HepG2 (cell line): ENCODE measurements around the gene JAK1. TPM values are rescaled to one million over a fixed set of nuclear protein-coding genes. Genes with fewer than 3 reads are reported as not detected.

Experiments
- ATF7 ChIP-seq, 2 experiments: fragments of 450-650 bp in 1 of 2; sonication (generic) in 1 of 2; formaldehyde crosslinking in 1 of 2; IDR thresholded peaks; 2 replicates each; pipeline versions ENCODE4 v1.4.0 to v1.6.1; 2016 to 2020; ENCODE audit warnings: antibody characterized with exemption in 1 of 2, mild to moderate bottlenecking in 1 of 2, missing genetic modification reagents in 1 of 2
- ATF7-NPFF ChIP-seq: sonication (generic); formaldehyde crosslinking; IDR thresholded peaks from 2 replicates; pipeline ENCODE4 v1.8.1; 2023; ENCODE audit warnings: mild to moderate bottlenecking, low read depth, missing genetic modification reagents, moderate library complexity
- BHLHE40 ChIP-seq: IDR thresholded peaks from 2 replicates; pipeline ENCODE4 v1.6.1; 2011; ENCODE audit warnings: low read length, improper control_type of control experiment
- BRCA1 ChIP-seq: sonication (generic); formaldehyde crosslinking; IDR thresholded peaks from 2 replicates; pipeline ENCODE4 v1.4.0; 2020; ENCODE audit warnings: missing genetic modification reagents
- GZF1 ChIP-seq: sonication (generic); formaldehyde crosslinking; IDR thresholded peaks from 2 replicates; pipeline ENCODE4 v1.5.1; 2020; ENCODE audit warnings: mild to moderate bottlenecking, missing genetic modification reagents
- IRF1 ChIP-seq: sonication (generic); formaldehyde crosslinking; IDR thresholded peaks from 2 replicates; pipeline ENCODE4 v1.4.0; 2020; ENCODE audit warnings: low read depth, mild to moderate bottlenecking, missing genetic modification reagents
- MXI1 ChIP-seq: IDR thresholded peaks from 3 replicates; pipeline ENCODE4 v1.6.1; 2012; ENCODE audit warnings: low read depth, low read length, inconsistent platforms, borderline replicate concordance
- NFYC ChIP-seq: IDR thresholded peaks from 2 replicates; pipeline ENCODE4 v1.6.1; 2016; ENCODE audit warnings: missing genetic modification reagents, missing compliant biosample characterization
- PAX8 ChIP-seq: sonication (generic); formaldehyde crosslinking; IDR thresholded peaks from 2 replicates; pipeline ENCODE4 v1.8.0; 2022; ENCODE audit warnings: mild to moderate bottlenecking, missing genetic modification reagents, borderline replicate concordance
- PHF20 ChIP-seq: sonication (generic); formaldehyde crosslinking; IDR thresholded peaks from 2 replicates; pipeline ENCODE4 v1.5.0; 2020; ENCODE audit warnings: mild to moderate bottlenecking, missing genetic modification reagents
- PLSCR1 ChIP-seq: sonication (generic); formaldehyde crosslinking; IDR thresholded peaks from 2 replicates; pipeline ENCODE4 v1.5.0; 2020; ENCODE audit warnings: missing genetic modification reagents, mild to moderate bottlenecking, borderline replicate concordance
- RAD51 ChIP-seq: fragments of 450-650 bp; IDR thresholded peaks from 2 replicates; pipeline ENCODE4 v1.6.1; 2016; ENCODE audit warnings: borderline replicate concordance
- RXRB ChIP-seq: IDR thresholded peaks from 2 replicates; pipeline ENCODE4 v1.6.1; 2016; ENCODE audit warnings: borderline replicate concordance, missing genetic modification reagents, missing compliant biosample characterization
- SAP130 ChIP-seq: IDR thresholded peaks from 2 replicates; pipeline ENCODE4 v1.6.1; 2016; ENCODE audit warnings: low read depth
- SIX4 ChIP-seq: sonication (generic); formaldehyde crosslinking; IDR thresholded peaks from 2 replicates; pipeline ENCODE4 v1.4.0; 2020; ENCODE audit warnings: missing genetic modification reagents
- SOX5 ChIP-seq: IDR thresholded peaks from 2 replicates; pipeline ENCODE4 v1.6.1; 2016; ENCODE audit warnings: borderline replicate concordance
- TBX2 ChIP-seq: sonication (generic); formaldehyde crosslinking; IDR thresholded peaks from 2 replicates; pipeline ENCODE4 v1.5.0; 2020; ENCODE audit warnings: missing genetic modification reagents, mild to moderate bottlenecking, borderline replicate concordance
- ZNF12 ChIP-seq: sonication (generic); formaldehyde crosslinking; IDR thresholded peaks from 2 replicates; pipeline ENCODE4 v1.5.0; 2020; ENCODE audit warnings: missing genetic modification reagents
- ZNF225 ChIP-seq: sonication (generic); formaldehyde crosslinking; IDR thresholded peaks from 2 replicates; pipeline ENCODE4 v1.4.0; 2020; ENCODE audit warnings: mild to moderate bottlenecking, missing genetic modification reagents
- ZNF382 ChIP-seq: sonication (generic); formaldehyde crosslinking; IDR thresholded peaks from 2 replicates; pipeline ENCODE4 v1.5.0; 2020; ENCODE audit warnings: missing genetic modification reagents, mild to moderate bottlenecking, borderline replicate concordance
- ZNF513 ChIP-seq: sonication (generic); formaldehyde crosslinking; conservative IDR thresholded peaks from 2 replicates; pipeline ENCODE4 v1.5.0; 2020; ENCODE audit warnings: missing genetic modification reagents
- ZNF589 ChIP-seq: sonication (generic); formaldehyde crosslinking; conservative IDR thresholded peaks from 2 replicates; pipeline ENCODE4 v1.8.0; 2022; ENCODE audit warnings: mild to moderate bottlenecking, moderate library complexity, missing genetic modification reagents
- ZNF616 ChIP-seq: sonication (generic); formaldehyde crosslinking; IDR thresholded peaks from 2 replicates; pipeline ENCODE4 v1.5.0; 2020; ENCODE audit warnings: low read depth, mild to moderate bottlenecking, missing genetic modification reagents
- ZNF792 ChIP-seq: IDR thresholded peaks from 2 replicates; pipeline ENCODE4 v1.6.1; 2016
- polyA plus RNA-seq, 8 experiments: library from polyadenylated mRNA; depleted of rRNA in 3 of 8; stranded (reverse) in 7 of 8; unstranded in 1 of 8; fragments of >200 nt; fragmentation: Illumina TruSeq in 4 of 8; extraction: Trizol in 4 of 8; gene quantifications; 2 replicates each; pipeline versions ENCODE4 v1.2.1 to v1.2.3, GENCODE V29; 2011 to 2016; ENCODE audit warnings: low read depth in 4 of 8, missing spikeins in 1 of 8, mixed read lengths in 1 of 8; ENCODE audit not compliant: insufficient read depth in 1 of 8
- total RNA-seq, 5 experiments: library from RNA; depleted of rRNA; stranded (reverse); fragments of >200 nt; fragmentation: Illumina TruSeq; extraction: Trizol; gene quantifications; 2 replicates each; pipeline ENCODE4 v1.2.3, GENCODE V29; 2016; ENCODE audit warnings: low read depth in 1 of 5
- TF ChIP-seq, protein P1 (sequence below): IDR thresholded peaks from 2 replicates; pipeline ENCODE4 v1.6.1; 2016; ENCODE audit warnings: low read depth, missing genetic modification reagents, missing compliant biosample characterization

Gene JAK1
- total and polyA plus RNA-seq, 2 of the 13 experiments (the other 11 are each of a cell fraction or from before 2014, with no cell fraction given): 23.9 to 42.4 TPM

GRCh38 chr1:64983110-64983509 is 16.8 kb upstream of the JAK1 start (continued):
- TF ChIP-seq SAP130 (CRISPR knock-in tag) (peak; percentile 52), ZNF12 (peak; percentile 94), MXI1 (peak; percentile 59; the same call in 1 of the 3 replicates), ZNF616 (no peak), ZNF225 (CRISPR knock-in tag) (no peak), RXRB (CRISPR knock-in tag) (no peak; the same call in 1 of the 2 replicates), ATF7-NPFF (CRISPR knock-in tag) (no peak), TBX2 (no peak), ATF7 (IDR thresholded peaks at IDR 0.05) (no peak), ATF7 (CRISPR knock-in tag; IDR thresholded peaks at IDR 0.05) (no peak), PHF20 (CRISPR knock-in tag) (no peak), SIX4 (CRISPR knock-in tag) (no peak), SOX5 (CRISPR knock-in tag) (peak; percentile 12; the same call in 1 of the 2 replicates), IRF1 (CRISPR knock-in tag) (no peak), PAX8 (CRISPR knock-in tag) (no peak), NFYC (CRISPR knock-in tag) (no peak), ZNF513 (no peak), ZNF382 (no peak), BRCA1 (CRISPR knock-in tag) (no peak), RAD51 (no peak), GZF1 (CRISPR knock-in tag) (no peak), ZNF589 (no peak), BHLHE40 (peak; percentile 37; the same call in 1 of the 2 replicates), ZNF792 (no peak), PLSCR1 (CRISPR knock-in tag) (no peak)
- TF ChIP-seq, protein P1, sequence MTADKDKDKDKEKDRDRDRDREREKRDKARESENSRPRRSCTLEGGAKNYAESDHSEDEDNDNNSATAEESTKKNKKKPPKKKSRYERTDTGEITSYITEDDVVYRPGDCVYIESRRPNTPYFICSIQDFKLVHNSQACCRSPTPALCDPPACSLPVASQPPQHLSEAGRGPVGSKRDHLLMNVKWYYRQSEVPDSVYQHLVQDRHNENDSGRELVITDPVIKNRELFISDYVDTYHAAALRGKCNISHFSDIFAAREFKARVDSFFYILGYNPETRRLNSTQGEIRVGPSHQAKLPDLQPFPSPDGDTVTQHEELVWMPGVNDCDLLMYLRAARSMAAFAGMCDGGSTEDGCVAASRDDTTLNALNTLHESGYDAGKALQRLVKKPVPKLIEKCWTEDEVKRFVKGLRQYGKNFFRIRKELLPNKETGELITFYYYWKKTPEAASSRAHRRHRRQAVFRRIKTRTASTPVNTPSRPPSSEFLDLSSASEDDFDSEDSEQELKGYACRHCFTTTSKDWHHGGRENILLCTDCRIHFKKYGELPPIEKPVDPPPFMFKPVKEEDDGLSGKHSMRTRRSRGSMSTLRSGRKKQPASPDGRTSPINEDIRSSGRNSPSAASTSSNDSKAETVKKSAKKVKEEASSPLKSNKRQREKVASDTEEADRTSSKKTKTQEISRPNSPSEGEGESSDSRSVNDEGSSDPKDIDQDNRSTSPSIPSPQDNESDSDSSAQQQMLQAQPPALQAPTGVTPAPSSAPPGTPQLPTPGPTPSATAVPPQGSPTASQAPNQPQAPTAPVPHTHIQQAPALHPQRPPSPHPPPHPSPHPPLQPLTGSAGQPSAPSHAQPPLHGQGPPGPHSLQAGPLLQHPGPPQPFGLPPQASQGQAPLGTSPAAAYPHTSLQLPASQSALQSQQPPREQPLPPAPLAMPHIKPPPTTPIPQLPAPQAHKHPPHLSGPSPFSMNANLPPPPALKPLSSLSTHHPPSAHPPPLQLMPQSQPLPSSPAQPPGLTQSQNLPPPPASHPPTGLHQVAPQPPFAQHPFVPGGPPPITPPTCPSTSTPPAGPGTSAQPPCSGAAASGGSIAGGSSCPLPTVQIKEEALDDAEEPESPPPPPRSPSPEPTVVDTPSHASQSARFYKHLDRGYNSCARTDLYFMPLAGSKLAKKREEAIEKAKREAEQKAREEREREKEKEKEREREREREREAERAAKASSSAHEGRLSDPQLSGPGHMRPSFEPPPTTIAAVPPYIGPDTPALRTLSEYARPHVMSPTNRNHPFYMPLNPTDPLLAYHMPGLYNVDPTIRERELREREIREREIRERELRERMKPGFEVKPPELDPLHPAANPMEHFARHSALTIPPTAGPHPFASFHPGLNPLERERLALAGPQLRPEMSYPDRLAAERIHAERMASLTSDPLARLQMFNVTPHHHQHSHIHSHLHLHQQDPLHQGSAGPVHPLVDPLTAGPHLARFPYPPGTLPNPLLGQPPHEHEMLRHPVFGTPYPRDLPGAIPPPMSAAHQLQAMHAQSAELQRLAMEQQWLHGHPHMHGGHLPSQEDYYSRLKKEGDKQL (CRISPR knock-in tag): no peak
